Fibroblast of lung (primary cell): ENCODE data around the gene INVS. TPM values are rescaled to one million over a fixed set of nuclear protein-coding genes. Genes with fewer than 3 reads are reported as not detected.

Experiments used
- DNase-seq, 2 donors: peaks; one replicate each; pipeline versions ENCODE4 v3.0.0 to v3.0.0-alpha.2; 2010; ENCODE audit warnings: low read depth in 2 of 2
- H2AFZ ChIP-seq: 2 replicates; pipeline ENCODE4 v1.5.1; 2012; ENCODE audit warnings: low read length, control low read depth, inconsistent platforms
- H3K27ac ChIP-seq: 2 replicates; pipeline ENCODE4 v1.5.1; 2011; ENCODE audit warnings: low read length, control low read depth; ENCODE audit not compliant: insufficient read depth
- H3K27me3 ChIP-seq: 2 replicates; pipeline ENCODE4 v1.5.1; 2011; ENCODE audit warnings: mild to moderate bottlenecking, low read length; ENCODE audit not compliant: control insufficient read depth, insufficient read depth
- H3K36me3 ChIP-seq: 2 replicates; pipeline ENCODE4 v1.5.1; 2011; ENCODE audit warnings: low read length; ENCODE audit not compliant: control insufficient read depth, insufficient read depth
- H3K4me1 ChIP-seq: 2 replicates; pipeline ENCODE4 v1.5.1; 2011; ENCODE audit warnings: low read length; ENCODE audit not compliant: control insufficient read depth, insufficient read depth; ENCODE audit errors: extremely low read depth
- H3K4me2 ChIP-seq: 2 replicates; pipeline ENCODE4 v1.5.1; 2011; ENCODE audit warnings: low read length, control low read depth; ENCODE audit not compliant: insufficient read depth; ENCODE audit errors: extremely low read depth
- H3K4me3 ChIP-seq, 4 experiments: fragments of 200-600 bp in 1 of 4; sonication (generic) in 1 of 4; replicated peaks in 1 of 4; 2 replicates each; pipeline ENCODE4 v1.5.1; 2011 to 2016; ENCODE audit warnings: low read length in 4 of 4, low read depth in 3 of 4, mild to moderate bottlenecking in 3 of 4, control low read depth in 2 of 4, inconsistent platforms in 1 of 4, mixed read lengths in 1 of 4; ENCODE audit not compliant: insufficient read depth in 1 of 4; ENCODE audit errors: control extremely low read depth in 1 of 4
- H3K79me2 ChIP-seq: 2 replicates; pipeline ENCODE4 v1.5.1; 2012; ENCODE audit warnings: mild to moderate bottlenecking, low read length, inconsistent platforms; ENCODE audit not compliant: control insufficient read depth, insufficient read depth
- H3K9ac ChIP-seq: 2 replicates; pipeline ENCODE4 v1.5.1; 2011; ENCODE audit warnings: mild to moderate bottlenecking, low read length, control low read depth; ENCODE audit not compliant: insufficient read depth
- H3K9me3 ChIP-seq: 2 replicates; pipeline ENCODE4 v1.5.1; 2012; ENCODE audit warnings: low read depth, low read length; ENCODE audit not compliant: control insufficient read depth, insufficient read depth
- H4K20me1 ChIP-seq: 2 replicates; pipeline ENCODE4 v1.5.1; 2011; ENCODE audit warnings: low read length; ENCODE audit not compliant: control insufficient read depth, insufficient read depth; ENCODE audit errors: extremely low read depth
- EZH2 ChIP-seq: IDR thresholded peaks from 2 replicates; pipeline ENCODE4 v1.5.1; 2012; ENCODE audit warnings: low read length, control low read depth, mild to moderate bottlenecking; ENCODE audit errors: missing control alignments
- polyA plus RNA-seq, 2 donors: library from polyadenylated mRNA; depleted of rRNA in 1 of 2; stranded (reverse) in 1 of 2; unstranded in 1 of 2; fragments of >200 nt; gene quantifications; 2 replicates each; pipeline ENCODE4 v1.2.1, GENCODE V29; 2011 to 2012; ENCODE audit warnings: missing spikeins in 1 of 2
- total RNA-seq: library from RNA; depleted of rRNA; stranded (reverse); fragments of >200 nt; gene quantifications from 2 replicates; pipeline ENCODE4 v1.2.1, GENCODE V29; 2014
- TF ChIP-seq, protein P1 (sequence below), 2 donors: IDR thresholded peaks in 1 of 2; conservative IDR thresholded peaks in 1 of 2; 1 replicate in 1 of 2; 2 replicates in 1 of 2; pipeline ENCODE4 v1.5.1; 2011 to 2012; ENCODE audit warnings: low read length in 2 of 2, control low read depth in 1 of 2, inconsistent platforms in 1 of 2, low read depth in 1 of 2, mild to moderate bottlenecking in 1 of 2

The INVS gene
- total and polyA plus RNA-seq, 2 donors (not counting 1 experiment from before 2014, with no cell fraction given), result 13.1 to 45.4 TPM

DNA sequence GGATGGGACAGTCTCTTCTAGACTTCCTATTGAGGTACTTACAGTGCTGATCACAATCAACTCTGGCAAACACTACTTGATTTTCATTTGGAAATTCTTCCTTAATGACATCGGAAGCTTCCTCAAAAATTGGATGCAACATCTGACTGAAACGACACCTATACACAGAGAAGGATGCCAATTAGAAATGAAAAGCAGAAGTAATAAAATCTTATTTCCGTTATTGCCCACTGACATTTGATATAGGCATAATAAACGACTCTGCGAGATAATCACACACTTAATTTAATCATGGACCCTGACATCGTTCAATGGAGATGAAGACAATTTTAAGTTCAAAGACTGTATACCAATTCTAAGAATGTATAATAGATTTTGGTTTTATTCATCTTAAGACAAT lies 46.7 kb upstream of the INVS start:
- Histone ChIP-seq H2AFZ (no peak overlapping the region), H3K27ac (no peak overlapping the region), H3K4me3 (no peak overlapping the region), H3K4me1 (no peaks in the 10 kb centered on the region), H3K36me3 (peaks cover 2% of the 10 kb centered on the region), H3K4me2 (no peak overlapping the region), H4K20me1 (no peaks in the 10 kb centered on the region), H3K27me3 (no peaks in the 10 kb centered on the region), H3K9me3 (no peaks in the 10 kb centered on the region), H3K9ac (no peak overlapping the region), H3K79me2 (no peaks in the 10 kb centered on the region)
- DNase-seq, result no peak
- no peak for TF ChIP-seq EZH2
- TF ChIP-seq, protein P1, sequence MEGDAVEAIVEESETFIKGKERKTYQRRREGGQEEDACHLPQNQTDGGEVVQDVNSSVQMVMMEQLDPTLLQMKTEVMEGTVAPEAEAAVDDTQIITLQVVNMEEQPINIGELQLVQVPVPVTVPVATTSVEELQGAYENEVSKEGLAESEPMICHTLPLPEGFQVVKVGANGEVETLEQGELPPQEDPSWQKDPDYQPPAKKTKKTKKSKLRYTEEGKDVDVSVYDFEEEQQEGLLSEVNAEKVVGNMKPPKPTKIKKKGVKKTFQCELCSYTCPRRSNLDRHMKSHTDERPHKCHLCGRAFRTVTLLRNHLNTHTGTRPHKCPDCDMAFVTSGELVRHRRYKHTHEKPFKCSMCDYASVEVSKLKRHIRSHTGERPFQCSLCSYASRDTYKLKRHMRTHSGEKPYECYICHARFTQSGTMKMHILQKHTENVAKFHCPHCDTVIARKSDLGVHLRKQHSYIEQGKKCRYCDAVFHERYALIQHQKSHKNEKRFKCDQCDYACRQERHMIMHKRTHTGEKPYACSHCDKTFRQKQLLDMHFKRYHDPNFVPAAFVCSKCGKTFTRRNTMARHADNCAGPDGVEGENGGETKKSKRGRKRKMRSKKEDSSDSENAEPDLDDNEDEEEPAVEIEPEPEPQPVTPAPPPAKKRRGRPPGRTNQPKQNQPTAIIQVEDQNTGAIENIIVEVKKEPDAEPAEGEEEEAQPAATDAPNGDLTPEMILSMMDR (conservative IDR thresholded peaks at IDR 0.05 in 1 of 2, IDR thresholded peaks at IDR 0.05 in 1 of 2; ENCODE audit: low read depth in 1 of 2, low read length in 2 of 2), result no peak

DNA sequence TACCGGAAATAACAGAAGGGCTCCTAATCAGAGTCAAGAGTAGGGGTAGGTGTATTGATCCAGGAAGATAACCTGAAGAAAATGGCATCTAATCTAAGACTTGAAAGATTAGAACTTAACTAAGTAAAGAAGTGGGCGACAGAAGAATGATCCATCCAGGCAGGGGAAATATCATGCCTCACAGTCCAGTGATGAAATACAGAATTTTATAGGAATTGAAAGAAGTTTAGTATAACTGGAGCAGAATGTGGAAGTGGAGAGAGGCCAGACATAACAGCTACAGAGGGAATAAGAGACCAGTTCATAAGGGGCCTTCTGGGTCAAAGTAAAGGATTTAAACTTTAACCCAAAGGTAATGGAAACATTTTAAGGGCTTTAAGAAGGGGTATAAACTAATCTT lies 42.5 kb upstream of the INVS start:
- Histone ChIP-seq H3K4me1 (no peaks in the 10 kb centered on the region), H3K9ac (no peak overlapping the region), H3K4me2 (no peak overlapping the region), H3K27ac (no peak overlapping the region), H2AFZ (no peak overlapping the region), H3K79me2 (no peaks in the 10 kb centered on the region), H3K36me3 (peaks cover 2% of the 10 kb centered on the region), H3K9me3 (no peaks in the 10 kb centered on the region), H4K20me1 (no peaks in the 10 kb centered on the region), H3K4me3 (no peak overlapping the region), H3K27me3 (no peaks in the 10 kb centered on the region)
- DNase-seq, result no peak
- no peak for TF ChIP-seq EZH2
- TF ChIP-seq, protein P1 (conservative IDR thresholded peaks at IDR 0.05 in 1 of 2, IDR thresholded peaks at IDR 0.05 in 1 of 2; ENCODE audit: low read depth in 1 of 2, low read length in 2 of 2), result no peak

DNA sequence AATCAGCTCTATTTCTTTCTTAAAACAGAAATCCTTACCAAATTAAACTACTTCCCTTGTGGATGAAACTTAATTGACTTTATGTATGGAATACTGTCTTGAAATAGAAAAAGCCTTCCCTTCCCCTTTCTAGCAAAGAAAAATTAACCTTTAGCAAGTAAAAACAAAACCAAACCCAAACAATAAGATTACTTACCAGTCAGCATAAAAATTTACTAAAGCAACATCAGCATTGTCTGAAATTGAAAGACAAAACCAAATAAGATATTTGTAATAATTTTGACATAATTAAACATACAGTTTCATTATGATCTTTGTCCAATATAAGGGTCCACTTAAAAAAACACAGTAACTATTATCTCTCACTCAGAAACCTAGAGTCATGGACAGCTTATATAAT lies 41.4 kb upstream of the INVS start:
- no peaks in the 10 kb centered on the region for H3K4me1 ChIP-seq
- H3K9ac ChIP-seq, result no peak overlapping the region
- no peak overlapping the region for H3K27ac ChIP-seq
- H3K27me3 ChIP-seq, result no peaks in the 10 kb centered on the region
- peaks cover 2% of the 10 kb centered on the region for H3K36me3 ChIP-seq
- no peak overlapping the region for H3K4me2 ChIP-seq
- H3K4me3 ChIP-seq, result no peak overlapping the region
- no peak for DNase-seq
- no peaks in the 10 kb centered on the region for H3K9me3 ChIP-seq
- H2AFZ ChIP-seq, result no peak overlapping the region
- TF ChIP-seq, protein P1 (conservative IDR thresholded peaks at IDR 0.05 in 1 of 2, IDR thresholded peaks at IDR 0.05 in 1 of 2; ENCODE audit: low read depth in 1 of 2, low read length in 2 of 2), result no peak
- TF ChIP-seq EZH2, result no peak
- H3K79me2 ChIP-seq, result peaks cover 5% of the 10 kb centered on the region
- H4K20me1 ChIP-seq, result no peaks in the 10 kb centered on the region
